Gastroesophageal sphincter (tissue), 3 donors: ENCODE data around the gene CLDND1.

Experiments
- POLR2A ChIP-seq, 2 donors: fragments of 450-650 bp; IDR thresholded peaks; one replicate each; pipeline ENCODE4 v1.6.1; 2017; ENCODE audit warnings: antibody characterized with exemption in 2 of 2, mild to moderate bottlenecking in 2 of 2, moderate library complexity in 1 of 2
- POLR2AphosphoS5 ChIP-seq: sonication (generic); formaldehyde crosslinking; IDR thresholded peaks from one replicate; pipeline ENCODE4 v1.6.1; 2017; ENCODE audit warnings: antibody characterized with exemption
- TF ChIP-seq, protein P1 (sequence below), 4 experiments: fragments of 200-600 bp in 2 of 4; fragments of 450-650 bp in 2 of 4; sonication (generic) in 1 of 4; IDR thresholded peaks; one replicate each; pipeline ENCODE4 v1.5.1; 2017 to 2019; ENCODE audit warnings: antibody characterized with exemption in 4 of 4, mild to moderate bottlenecking in 2 of 4, moderate library complexity in 2 of 4

DNA sequence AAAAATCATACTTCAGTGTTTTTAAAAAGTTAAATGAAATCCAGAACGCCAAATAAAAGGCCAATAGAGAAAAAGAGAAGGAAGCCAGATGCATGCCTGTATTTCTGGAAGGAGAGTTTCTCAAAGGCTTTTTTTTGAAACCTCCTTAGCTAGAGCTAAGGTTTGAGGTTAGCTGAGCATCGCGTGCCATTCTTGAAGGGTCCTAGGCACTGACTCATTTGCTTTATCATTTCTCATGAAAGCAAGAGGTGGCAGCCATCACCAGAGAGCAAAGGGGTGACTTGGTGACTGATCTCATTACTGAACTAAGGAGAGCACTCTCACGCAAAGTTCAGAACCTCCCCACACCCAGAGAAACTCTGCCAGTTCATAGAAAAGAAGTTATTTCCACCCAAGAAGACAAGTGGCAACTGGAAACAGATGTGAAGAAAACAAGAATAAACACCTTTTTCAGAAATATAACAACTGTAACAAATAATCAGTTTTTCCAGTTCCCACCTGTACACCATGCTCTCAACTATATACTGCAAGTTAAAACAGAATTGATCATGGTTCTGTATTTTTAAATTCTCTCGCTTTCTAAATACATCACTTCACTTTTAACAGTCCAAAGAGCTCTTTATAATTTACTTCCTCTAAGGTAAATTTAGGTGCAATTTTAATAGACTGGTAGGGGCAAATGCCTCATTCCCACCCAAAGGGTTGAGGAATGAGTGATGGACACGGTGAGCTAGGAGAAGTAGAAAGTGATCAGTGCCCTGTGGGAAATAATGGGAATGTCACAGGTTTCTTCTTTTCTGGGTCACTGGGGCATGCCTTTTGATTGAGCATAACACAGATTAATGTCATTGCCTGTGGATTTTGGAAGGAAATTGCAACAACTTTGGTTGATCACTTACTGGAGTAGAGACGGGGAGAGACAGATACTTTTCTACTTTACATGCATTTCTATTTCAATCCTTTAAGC lies 33.7 kb upstream of the CLDND1 start:
- TF ChIP-seq, protein P1, sequence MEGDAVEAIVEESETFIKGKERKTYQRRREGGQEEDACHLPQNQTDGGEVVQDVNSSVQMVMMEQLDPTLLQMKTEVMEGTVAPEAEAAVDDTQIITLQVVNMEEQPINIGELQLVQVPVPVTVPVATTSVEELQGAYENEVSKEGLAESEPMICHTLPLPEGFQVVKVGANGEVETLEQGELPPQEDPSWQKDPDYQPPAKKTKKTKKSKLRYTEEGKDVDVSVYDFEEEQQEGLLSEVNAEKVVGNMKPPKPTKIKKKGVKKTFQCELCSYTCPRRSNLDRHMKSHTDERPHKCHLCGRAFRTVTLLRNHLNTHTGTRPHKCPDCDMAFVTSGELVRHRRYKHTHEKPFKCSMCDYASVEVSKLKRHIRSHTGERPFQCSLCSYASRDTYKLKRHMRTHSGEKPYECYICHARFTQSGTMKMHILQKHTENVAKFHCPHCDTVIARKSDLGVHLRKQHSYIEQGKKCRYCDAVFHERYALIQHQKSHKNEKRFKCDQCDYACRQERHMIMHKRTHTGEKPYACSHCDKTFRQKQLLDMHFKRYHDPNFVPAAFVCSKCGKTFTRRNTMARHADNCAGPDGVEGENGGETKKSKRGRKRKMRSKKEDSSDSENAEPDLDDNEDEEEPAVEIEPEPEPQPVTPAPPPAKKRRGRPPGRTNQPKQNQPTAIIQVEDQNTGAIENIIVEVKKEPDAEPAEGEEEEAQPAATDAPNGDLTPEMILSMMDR (IDR thresholded peaks at IDR 0.05), result no peak
- TF ChIP-seq POLR2A (IDR thresholded peaks at IDR 0.05) (no peak), POLR2AphosphoS5 (no peak)
